ENCODE results near the gene FAN1. TPM values are rescaled to one million over a fixed set of nuclear protein-coding genes. Genes with fewer than 3 reads are reported as not detected.

FAN1 gene
- total RNA-seq, 1 experiment from 2014 or later = 28.2 TPM

DNA sequence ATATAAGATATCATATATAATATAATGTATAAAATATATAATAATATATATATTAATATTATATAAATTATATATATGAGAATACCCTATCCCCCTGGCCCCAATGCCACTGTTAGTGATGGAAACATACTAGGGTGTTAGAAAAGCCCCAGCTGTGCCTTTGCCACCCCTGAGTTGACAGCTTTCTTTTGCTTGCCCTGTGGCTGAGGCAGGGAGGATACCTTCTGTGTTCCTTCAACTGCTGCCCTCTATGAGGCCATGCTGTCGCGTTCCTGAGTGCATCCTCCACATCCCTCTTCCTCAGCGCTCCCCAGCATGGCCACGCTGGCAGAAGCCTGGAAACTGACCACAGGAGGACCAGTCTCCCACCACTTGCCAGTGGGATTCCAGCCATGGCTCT lies 26.3 kb downstream of the FAN1 start:
- H3K27me3 ChIP-seq (ENCODE audit: insufficient read depth, low read length) = no peaks in the 10 kb centered on the region
- H4K5ac ChIP-seq (ENCODE audit: insufficient read length, low read depth, low read length) = no peak overlapping the region
- no peak overlapping the region for H3K9ac ChIP-seq (ENCODE audit: extremely low read depth, insufficient read length, low read length)
- no peak overlapping the region for H4K91ac ChIP-seq (ENCODE audit: insufficient read length, low read depth, low read length)
- no peak overlapping the region; a peak in 1 of 7 replicates for H3K27ac Mint-ChIP-seq
- H3K27me3 Mint-ChIP-seq (ENCODE audit: low read depth) = no peaks in the 10 kb centered on the region
- H3K79me2 ChIP-seq (ENCODE audit: insufficient read depth, low read length) = no peaks in the 10 kb centered on the region
- no peak overlapping the region for H2BK12ac ChIP-seq (ENCODE audit: insufficient read length, low read depth, low read length)
- H3K4me1 ChIP-seq (ENCODE audit: insufficient read depth, low read length) = no peaks in the 10 kb centered on the region
- H3K14ac ChIP-seq (ENCODE audit: insufficient read depth, low read length) = no peak overlapping the region
- H3K23me2 ChIP-seq (ENCODE audit: insufficient read length, low read depth, low read length, poor library complexity, severe bottlenecking) = no peaks in the 10 kb centered on the region
- DNase-seq = no peak
- H3K56ac ChIP-seq (ENCODE audit: insufficient read length, low read depth, low read length) = no peak overlapping the region
- no peak overlapping the region for H3K18ac ChIP-seq (ENCODE audit: insufficient read length, low read depth, low read length)
- H3K9me3 ChIP-seq (ENCODE audit: control insufficient read depth, low read depth, low read length) = no peaks in the 10 kb centered on the region
- no peak overlapping the region for H2BK15ac ChIP-seq (ENCODE audit: low read depth, low read length)
- H2BK20ac ChIP-seq (ENCODE audit: low read depth, low read length, poor library complexity, severe bottlenecking) = no peak overlapping the region
- H4K8ac ChIP-seq (replicated peaks; ENCODE audit: insufficient read length, low read depth, low read length) = no peak overlapping the region
- peaks cover 24 to 75% (median 69%) of the 10 kb centered on the region in 3 experiments for H3K36me3 Mint-ChIP-seq (ENCODE audit: insufficient read depth in 1 of 3, low read depth in 3 of 3)
- no peak overlapping the region for H3K4me2 ChIP-seq (ENCODE audit: insufficient read depth, insufficient read length, low read length)
- WGBS (ENCODE audit: extremely low coverage, insufficient read length, low lambda C conversion rate) = no CpG with 5 or more reads among the region's 4 CpGs
- H3K9me3 Mint-ChIP-seq = no peaks in the 10 kb centered on the region
- no peak overlapping the region for H2BK120ac ChIP-seq (ENCODE audit: low read depth, low read length, poor library complexity, severe bottlenecking)
- no peak overlapping the region for H3T11ph ChIP-seq (ENCODE audit: low read length)
- no peak overlapping the region for H2AFZ ChIP-seq (ENCODE audit: low read length)
- no peak overlapping the region for H2AK5ac ChIP-seq (ENCODE audit: insufficient read length, low read length)
- no peak overlapping the region for H2BK5ac ChIP-seq (ENCODE audit: insufficient read length, low read length)
- H3K4ac ChIP-seq (ENCODE audit: low read depth, low read length) = no peak overlapping the region
- no peak overlapping the region for H3K4me3 Mint-ChIP-seq
- H4K20me1 ChIP-seq (ENCODE audit: control insufficient read depth, insufficient read depth, insufficient read length) = no peaks in the 10 kb centered on the region
- no peak overlapping the region for H3K27ac ChIP-seq (ENCODE audit: insufficient read length, low read depth, low read length)
- no peak for TF ChIP-seq CTCF (conservative IDR thresholded peaks at IDR 0.05)
- H3K4me1 Mint-ChIP-seq = peaks cover 7% of the 10 kb centered on the region in 2 experiments
- no peak overlapping the region for H3K23ac ChIP-seq (ENCODE audit: insufficient read length, low read depth, low read length)
- no peaks in the 10 kb centered on the region for H3K79me1 ChIP-seq (ENCODE audit: insufficient read depth, low read depth, low read length, poor library complexity, severe bottlenecking)

Data from H9 (cell line).